Temporal lobe (tissue), 1 donor: ENCODE results near the gene SLC15A4. TPM values are rescaled to one million over a fixed set of nuclear protein-coding genes. Genes with fewer than 3 reads are reported as not detected.

ENCODE experiments used
- total RNA-seq: library from RNA; depleted of rRNA; stranded (reverse); fragments of >200 nt; gene quantifications from one replicate; pipeline ENCODE4 v1.2.3, GENCODE V29; 2014

SLC15A4 gene
- total RNA-seq, 1 donor from 2014 or later: 19.9 TPM

Other genes starting within 250 kb of the SLC15A4 start
- gene GLT1D1, start 29.5 kb upstream of the SLC15A4 start, total RNA-seq: 9.6 TPM